Left lung (tissue), 10 donors: ENCODE results near the gene MRGPRX4. TPM values are rescaled to one million over a fixed set of nuclear protein-coding genes. Genes with fewer than 3 reads are reported as not detected.

Source experiments
- ATAC-seq: fragments of 200-7000 bp; cut with Tn5 transposase; one replicate; pipeline ENCODE4 v1.9.1; 2020; ENCODE audit warnings: moderate library complexity
- DNase-seq, 4 donors: peaks; one replicate each; pipeline ENCODE4 v3.0.0-alpha.2; 2013 to 2020
- H3K27ac ChIP-seq, 2 donors: fragments of 200-600 bp; sonication (generic) in 1 of 2; one replicate each; pipeline versions ENCODE4 v1.5.0 to v1.8.0; 2020 to 2021
- H3K27me3 ChIP-seq, 2 donors: fragments of 200-600 bp; sonication (generic) in 1 of 2; one replicate each; pipeline versions ENCODE4 v1.5.0 to v1.8.0; 2020 to 2021
- H3K36me3 ChIP-seq, 2 donors: fragments of 200-600 bp; sonication (generic) in 1 of 2; one replicate each; pipeline versions ENCODE4 v1.5.0 to v1.8.0; 2020 to 2021
- H3K4me1 ChIP-seq, 2 donors: fragments of 200-600 bp; one replicate each; pipeline ENCODE4 v1.8.0; 2021
- H3K4me3 ChIP-seq, 2 donors: fragments of 200-600 bp; sonication (generic) in 1 of 2; one replicate each; pipeline versions ENCODE4 v1.5.0 to v1.8.0; 2020 to 2021; ENCODE audit warnings: mild to moderate bottlenecking in 1 of 2
- H3K9me3 ChIP-seq, 2 donors: fragments of 200-600 bp; sonication (generic) in 1 of 2; one replicate each; pipeline versions ENCODE4 v1.5.0 to v1.8.0; 2020 to 2021
- CTCF ChIP-seq, 2 donors: fragments of 200-600 bp; sonication (generic) in 1 of 2; IDR thresholded peaks; one replicate each; pipeline versions ENCODE4 v1.5.0 to v1.8.0; 2021; ENCODE audit warnings: antibody characterized with exemption in 2 of 2
- intact Hi-C, 2 donors: fragments of 100-400 bp; cut with DNase I; formaldehyde crosslinking; loops; one replicate each; pipeline versions ENCODE4 v1.11.2 to v1.14.2; 2022
- polyA plus RNA-seq, 6 donors: library from polyadenylated mRNA; unstranded; fragments of 120-200 nt; gene quantifications; one replicate each; pipeline ENCODE4 v1.2.1, GENCODE V29; 2013; ENCODE audit not compliant: insufficient read length in 6 of 6
- total RNA-seq, 2 donors: library from RNA; stranded (reverse); fragmentation: NEBNext Ultra II Directional; extraction: Animal tissue kit (Norgen Biotek cat#: 25700); gene quantifications; one replicate each; pipeline ENCODE4 v1.2.1, GENCODE V29; 2021
- donor health status: DM: no; HTN: yes; CAD: no.
- donor health status: DM: no; HTN: no; CAD: no.

Gene MRGPRX4
- total and polyA plus RNA-seq, 8 donors: not detected

GRCh38 chr11:18140145-18140544, 32.5 kb upstream of the MRGPRX4 start:
- no peak for DNase-seq
- intact Hi-C loops: no loop called here
- no peak for TF ChIP-seq CTCF (IDR thresholded peaks at IDR 0.05)
- Histone ChIP-seq H3K9me3 (no peaks in the 10 kb centered on the region), H3K4me1 (no peaks in the 10 kb centered on the region), H3K36me3 (no peaks in the 10 kb centered on the region), H3K4me3 (no peak overlapping the region), H3K27ac (no peak overlapping the region), H3K27me3 (peaks cover 0 to 7% of the 10 kb centered on the region in 2 donors)
- ATAC-seq: peak; percentile 69

DNA sequence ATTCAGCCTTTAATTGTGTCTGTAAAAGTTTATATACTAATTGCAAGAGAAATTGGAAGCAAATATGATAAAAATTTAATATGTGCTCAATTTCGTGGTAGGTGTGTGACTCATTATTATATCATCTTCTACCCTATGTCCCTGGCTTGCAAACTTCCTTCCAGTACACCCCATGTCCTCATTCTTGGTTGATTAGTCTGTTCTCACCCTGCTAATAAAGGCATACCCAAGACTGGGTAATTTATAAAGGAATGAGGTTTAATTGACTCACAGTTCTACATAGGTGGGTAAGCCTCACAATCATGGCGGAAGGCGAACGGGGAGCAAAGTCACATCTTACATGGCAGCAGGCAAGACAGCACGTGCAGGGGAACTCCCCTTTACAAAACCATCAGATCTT, 28.4 kb upstream of the MRGPRX4 start:
- ATAC-seq (no peak), DNase-seq (no peak)
- Histone ChIP-seq H3K4me3 (no peak overlapping the region), H3K4me1 (no peaks in the 10 kb centered on the region), H3K9me3 (no peaks in the 10 kb centered on the region), H3K36me3 (no peaks in the 10 kb centered on the region), H3K27ac (no peak overlapping the region), H3K27me3 (peaks cover 0 to 23% of the 10 kb centered on the region in 2 donors)
- TF ChIP-seq CTCF (IDR thresholded peaks at IDR 0.05): no peak
- intact Hi-C loops: no loop called here

DNA sequence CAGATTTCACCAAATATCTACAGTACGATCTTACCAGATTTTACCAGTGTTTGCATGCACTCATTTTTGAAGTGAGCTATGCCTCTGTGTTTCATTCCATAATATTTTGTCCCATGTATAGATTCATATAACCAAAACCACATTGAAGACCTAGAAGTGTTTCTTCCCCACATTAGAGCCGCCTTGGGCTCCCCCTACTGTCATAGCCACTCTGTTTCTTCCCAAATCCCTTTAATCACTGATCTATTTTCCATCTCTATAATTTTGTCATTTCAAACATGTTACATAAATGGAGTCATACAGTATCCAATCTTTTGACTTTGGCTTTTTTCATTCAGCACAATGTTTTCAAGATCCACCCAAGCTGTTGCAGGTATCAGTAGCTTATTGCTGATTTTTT, 27.6 kb upstream of the MRGPRX4 start:
- Histone ChIP-seq H3K36me3 (no peaks in the 10 kb centered on the region), H3K27me3 (peaks cover 0 to 23% of the 10 kb centered on the region in 2 donors), H3K9me3 (no peaks in the 10 kb centered on the region), H3K4me1 (no peaks in the 10 kb centered on the region), H3K4me3 (no peak overlapping the region), H3K27ac (no peak overlapping the region)
- DNase-seq: no peak
- TF ChIP-seq CTCF (IDR thresholded peaks at IDR 0.05): peak in 1 of 2 donors; percentile 14
- intact Hi-C loops: no loop called here
- ATAC-seq: no peak

DNA sequence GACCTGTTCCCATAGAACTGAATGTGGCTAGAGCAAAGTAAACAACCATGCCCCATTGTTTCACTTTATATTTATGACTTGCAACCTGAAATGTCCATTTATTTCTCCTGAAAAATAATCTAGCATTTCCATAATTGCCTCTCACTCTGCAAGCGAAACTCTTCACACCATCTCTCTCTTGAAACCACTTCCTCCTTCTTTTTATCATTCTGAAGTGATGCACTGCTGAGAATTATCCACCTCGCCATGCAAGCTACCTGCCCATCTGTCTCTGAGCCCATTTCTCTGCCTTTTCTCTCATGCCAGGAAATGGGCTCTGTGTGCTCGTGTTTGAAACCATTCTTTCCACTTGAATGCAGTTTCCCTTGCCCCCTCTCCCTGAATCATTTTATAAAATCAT, 26.8 kb upstream of the MRGPRX4 start:
- Histone ChIP-seq H3K4me3 (no peak overlapping the region), H3K36me3 (no peaks in the 10 kb centered on the region), H3K27me3 (peaks cover 0 to 18% of the 10 kb centered on the region in 2 donors), H3K9me3 (no peaks in the 10 kb centered on the region), H3K4me1 (no peaks in the 10 kb centered on the region), H3K27ac (no peak overlapping the region)
- intact Hi-C loops: no loop called here
- ATAC-seq: no peak
- no peak for TF ChIP-seq CTCF (IDR thresholded peaks at IDR 0.05)
- DNase-seq: no peak

- ATAC-seq: peak; percentile 86
- no peak overlapping the region for H3K27ac ChIP-seq
- no peaks in the 10 kb centered on the region for H3K4me1 ChIP-seq
- no peak for DNase-seq
- H3K36me3 ChIP-seq: no peaks in the 10 kb centered on the region
- no peak overlapping the region for H3K4me3 ChIP-seq
- H3K9me3 ChIP-seq: no peaks in the 10 kb centered on the region
- no peak for TF ChIP-seq CTCF (IDR thresholded peaks at IDR 0.05)
- intact Hi-C loops: no loop called here
- H3K27me3 ChIP-seq: peaks cover 0 to 20% of the 10 kb centered on the region in 2 donors
These were observed 21.1 kb upstream of the MRGPRX4 start for GRCh38 chr11:18151581-18151980.
